IMR-90 (cell line): ENCODE measurements around the gene TMC8. TPM values are rescaled to one million over a fixed set of nuclear protein-coding genes. Genes with fewer than 3 reads are reported as not detected.

ENCODE experiments used
- ATAC-seq: fragments of 200-7000 bp; cut with Tn5 transposase; 2 replicates; pipeline ENCODE4 v1.9.1; 2020; ENCODE audit warnings: low read depth, mild to moderate bottlenecking, moderate library complexity
- BruUV-seq: library from RNA; stranded (reverse); fragments of 400-500 nt; replicated peaks from 2 replicates; lab custom pipeline; 2021; lab: Mats Ljungman, UMichigan
- CTCF ChIA-PET: fragments of 300-600 bp; formaldehyde crosslinking; extraction: SDS; loops from one replicate; lab custom pipeline; 2021; ENCODE audit warnings: antibody characterized with exemption; lab: Yijun Ruan, JAX
- POLR2A ChIA-PET: fragments of 300-600 bp; sonication (Branson Sonifier 250); formaldehyde crosslinking; loops from one replicate; lab custom pipeline; 2022; ENCODE audit warnings: antibody characterized with exemption; ENCODE audit not compliant: unreplicated experiment; lab: Charles Lee
- DNase-seq: peaks from one replicate; pipeline ENCODE4 v3.0.0; 2013
- H2AFZ ChIP-seq: replicated peaks from 2 replicates; pipeline ENCODE3; 2013; ENCODE audit warnings: low read length, mild to moderate bottlenecking; ENCODE audit not compliant: poor library complexity
- H2AK5ac ChIP-seq: 2 replicates; pipeline ENCODE4 v1.6.1; 2013; ENCODE audit warnings: low read depth, low read length, inconsistent platforms
- H2AK9ac ChIP-seq: replicated peaks from 2 replicates; pipeline ENCODE3; 2013; ENCODE audit warnings: mild to moderate bottlenecking, low read depth, low read length, moderate library complexity; ENCODE audit not compliant: poor library complexity
- H2BK120ac ChIP-seq: 2 replicates; pipeline ENCODE4 v1.6.1; 2013; ENCODE audit warnings: low read depth, low read length, inconsistent platforms
- H2BK15ac ChIP-seq: 3 replicates; pipeline ENCODE4 v1.6.1; 2013; ENCODE audit warnings: low read depth, low read length, inconsistent platforms
- H2BK20ac ChIP-seq: 2 replicates; pipeline ENCODE4 v1.6.1; 2013; ENCODE audit warnings: low read depth, mild to moderate bottlenecking, inconsistent platforms, low read length, moderate library complexity
- H2BK5ac ChIP-seq: 2 replicates; pipeline ENCODE4 v1.6.1; 2013; ENCODE audit warnings: mild to moderate bottlenecking, low read depth, low read length, inconsistent platforms; ENCODE audit not compliant: poor library complexity, severe bottlenecking
- H3K14ac ChIP-seq: replicated peaks from 2 replicates; pipeline ENCODE4 v1.6.1; 2013; ENCODE audit warnings: low read depth, low read length, inconsistent platforms
- H3K18ac ChIP-seq: 2 replicates; pipeline ENCODE4 v1.6.1; 2013; ENCODE audit warnings: low read depth, low read length, control low read depth
- H3K23ac ChIP-seq: 2 replicates; pipeline ENCODE4 v1.6.1; 2013; ENCODE audit warnings: low read depth, low read length, inconsistent platforms
- H3K27ac ChIP-seq: 2 replicates; pipeline ENCODE4 v1.5.1; 2013; ENCODE audit warnings: mild to moderate bottlenecking, control low read depth, low read length; ENCODE audit not compliant: insufficient read depth
- H3K27me3 ChIP-seq: 2 replicates; pipeline ENCODE4 v1.6.1; 2013; ENCODE audit warnings: low read length; ENCODE audit not compliant: control insufficient read depth, insufficient read depth
- H3K36me3 ChIP-seq: 2 replicates; pipeline ENCODE4 v1.6.1; 2013; ENCODE audit warnings: low read length, mixed read lengths; ENCODE audit not compliant: control insufficient read depth, insufficient read depth
- H3K4ac ChIP-seq: 2 replicates; pipeline ENCODE4 v1.6.1; 2013; ENCODE audit warnings: low read depth, low read length, inconsistent platforms
- H3K4me1 ChIP-seq: 2 replicates; pipeline ENCODE4 v1.6.1; 2013; ENCODE audit warnings: low read length, mixed read lengths; ENCODE audit not compliant: control insufficient read depth, insufficient read depth
- H3K4me2 ChIP-seq: 2 replicates; pipeline ENCODE4 v1.6.1; 2013; ENCODE audit warnings: low read depth, mild to moderate bottlenecking, control low read depth, low read length, moderate library complexity
- H3K4me3 ChIP-seq: 2 replicates; pipeline ENCODE4 v1.5.1; 2013; ENCODE audit warnings: low read depth, mild to moderate bottlenecking, control low read depth, low read length, moderate library complexity; ENCODE audit not compliant: insufficient read depth
- H3K56ac ChIP-seq: 2 replicates; pipeline ENCODE4 v1.6.1; 2013; ENCODE audit warnings: low read length, inconsistent platforms; ENCODE audit not compliant: insufficient read depth; ENCODE audit errors: extremely low read depth
- H3K79me1 ChIP-seq, 2 experiments: 2 replicates each; pipeline ENCODE4 v1.6.1; 2013; ENCODE audit warnings: low read length in 2 of 2, inconsistent platforms in 1 of 2, low read depth in 1 of 2
- H3K9ac ChIP-seq: 2 replicates; pipeline ENCODE4 v1.6.1; 2013; ENCODE audit warnings: low read depth, low read length, control low read depth
- H3K9me1 ChIP-seq: 2 replicates; pipeline ENCODE4 v1.6.1; 2013; ENCODE audit warnings: low read length, inconsistent platforms; ENCODE audit not compliant: insufficient read depth
- H3K9me3 ChIP-seq: 2 replicates; pipeline ENCODE4 v1.6.1; 2013; ENCODE audit warnings: low read length; ENCODE audit not compliant: control insufficient read depth, insufficient read depth
- H4K20me1 ChIP-seq: 2 replicates; pipeline ENCODE4 v1.6.1; 2013; ENCODE audit warnings: low read length, inconsistent platforms; ENCODE audit not compliant: insufficient read depth
- H4K5ac ChIP-seq: 2 replicates; pipeline ENCODE4 v1.6.1; 2013; ENCODE audit warnings: mild to moderate bottlenecking, low read depth, low read length, control low read depth
- H4K8ac ChIP-seq, 2 experiments: 2 replicates each; pipeline ENCODE4 v1.6.1; 2013; ENCODE audit warnings: low read depth in 2 of 2, low read length in 2 of 2, control low read depth in 1 of 2, inconsistent platforms in 1 of 2
- H4K91ac ChIP-seq: 2 replicates; pipeline ENCODE4 v1.6.1; 2013; ENCODE audit warnings: low read depth, low read length, inconsistent platforms; ENCODE audit not compliant: insufficient read depth
- CEBPB ChIP-seq: IDR thresholded peaks from 2 replicates; pipeline ENCODE4 v1.6.1; 2012; ENCODE audit warnings: low read depth, low read length, improper control_type of control experiment
- CHD1 ChIP-seq: IDR thresholded peaks from 2 replicates; pipeline ENCODE4 v1.6.1; 2012; ENCODE audit warnings: low read depth, low read length, improper control_type of control experiment
- MAFK ChIP-seq: IDR thresholded peaks from 2 replicates; pipeline ENCODE4 v1.6.1; 2012; ENCODE audit warnings: low read depth, low read length, improper control_type of control experiment
- MXI1 ChIP-seq: IDR thresholded peaks from 2 replicates; pipeline ENCODE4 v1.6.1; 2012; ENCODE audit warnings: low read depth, mild to moderate bottlenecking, low read length, moderate library complexity, borderline replicate concordance
- NFE2L2 ChIP-seq: fragments of 150-350 bp; IDR thresholded peaks from 2 replicates; pipeline ENCODE4 v1.6.1; 2016; ENCODE audit warnings: low read depth, mild to moderate bottlenecking, low read length
- POLR2A ChIP-seq: IDR thresholded peaks from 2 replicates; pipeline ENCODE4 v1.6.1; 2012; ENCODE audit warnings: mild to moderate bottlenecking, low read depth, low read length
- RAD21 ChIP-seq: IDR thresholded peaks from 2 replicates; pipeline ENCODE4 v1.6.1; 2012; ENCODE audit warnings: low read length, improper control_type of control experiment
- RCOR1 ChIP-seq: IDR thresholded peaks from 2 replicates; pipeline ENCODE4 v1.6.1; 2012; ENCODE audit warnings: mild to moderate bottlenecking, low read length, improper control_type of control experiment; ENCODE audit not compliant: insufficient replicate concordance
- WGBS, 2 experiments: methylation state at CpG; one replicate each; pipeline versions ENCODE4 v1.1.5 to v1.1.7; 2013; ENCODE audit warnings: missing lambda C conversion rate in 2 of 2; ENCODE audit not compliant: insufficient read length in 1 of 2; ENCODE audit errors: extremely low coverage in 2 of 2; 5-methylcytosine and 5-hydroxymethylcytosine counted together
- dilution Hi-C: fragments of 300-500 bp; cut with HindIII; formaldehyde crosslinking; loops from one replicate; pipeline ENCODE4 v1.14.3; 2018; ENCODE audit warnings: low sequenced_read_pairs; ENCODE audit not compliant: unreplicated experiment
- in situ Hi-C: fragments of 300-500 bp; cut with MboI; formaldehyde crosslinking; loops from 3 replicates; pipeline ENCODE4 v1.14.3; 2019; ENCODE audit warnings: low sequenced_read_pairs, inconsistent platforms, mixed read lengths
- intact Hi-C: fragments of 100-400 bp; cut with micrococcal nuclease; formaldehyde crosslinking; loops from 2 replicates; pipeline ENCODE4 v1.10.0; 2022
- polyA plus RNA-seq, 3 experiments: library from polyadenylated mRNA; depleted of rRNA; stranded (reverse); fragments of >200 nt; gene quantifications; 2 replicates each; pipeline ENCODE4 v1.2.3, GENCODE V29; 2012; ENCODE audit warnings: low replicate concordance in 1 of 3
- total RNA-seq: library from RNA; depleted of rRNA; stranded (reverse); fragments of >200 nt; gene quantifications from 2 replicates; pipeline ENCODE4 v1.2.3, GENCODE V29; 2012
- TF ChIP-seq, protein P1 (sequence below): fragments of 150-350 bp; IDR thresholded peaks from 2 replicates; pipeline ENCODE4 v1.6.1; 2016; ENCODE audit warnings: low read depth, mild to moderate bottlenecking, low read length, moderate library complexity, borderline replicate concordance
- TF ChIP-seq, protein P2 (sequence below): fragments of 150-350 bp; IDR thresholded peaks from 2 replicates; pipeline ENCODE4 v1.6.1; 2017; ENCODE audit warnings: mild to moderate bottlenecking, antibody characterized with exemption, low read length, low read depth

The TMC8 gene
- total and polyA plus RNA-seq, 2 of the 4 experiments (the other 2 are of a cell fraction): not detected

DNA sequence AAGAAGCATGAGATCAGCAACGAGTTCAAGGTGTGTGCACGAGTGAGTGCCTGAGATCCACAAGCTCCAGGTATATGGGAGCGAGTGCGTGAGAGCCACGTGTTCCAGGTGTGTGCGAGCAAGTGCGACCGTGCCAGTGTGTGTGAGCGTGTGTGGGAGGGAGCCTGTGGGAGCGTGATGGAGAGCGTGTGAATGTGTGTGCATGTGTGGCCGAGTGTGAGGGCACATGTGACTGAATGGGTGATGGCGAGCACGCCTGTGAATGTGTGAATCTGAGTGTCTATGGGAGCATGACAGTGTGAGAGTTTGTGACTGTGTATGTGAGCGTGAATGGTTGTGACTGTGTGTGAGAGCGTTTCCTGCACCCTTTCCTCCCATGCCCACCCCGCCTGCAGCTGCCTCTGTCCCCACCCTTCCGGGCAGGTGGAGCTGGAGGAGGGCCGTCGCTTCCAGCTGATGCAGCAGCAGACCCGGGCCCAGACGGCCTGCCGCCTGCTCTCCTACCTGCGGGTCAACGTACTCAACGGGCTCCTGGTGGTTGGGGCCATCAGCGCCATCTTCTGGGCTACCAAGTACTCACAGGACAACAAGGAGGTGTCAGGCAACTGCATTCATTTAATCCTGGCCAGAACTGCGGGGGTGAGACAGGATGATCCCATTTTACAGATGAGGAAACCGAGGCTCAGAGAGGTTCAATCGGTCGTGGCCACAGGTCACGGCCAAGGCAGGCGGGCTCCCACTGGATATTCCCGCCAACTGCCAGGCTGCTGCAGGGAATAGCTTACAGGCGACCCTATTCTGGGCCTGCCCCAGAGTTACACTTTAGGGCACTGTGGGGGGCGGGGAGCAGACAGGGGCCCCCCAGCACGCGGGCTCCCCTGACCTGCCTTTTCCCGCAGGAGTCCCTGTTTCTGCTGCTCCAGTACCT, 3.7 kb downstream of the TMC8 start (continued):
- TF ChIP-seq RCOR1: no peak
- no peak for TF ChIP-seq POLR2A

DNA sequence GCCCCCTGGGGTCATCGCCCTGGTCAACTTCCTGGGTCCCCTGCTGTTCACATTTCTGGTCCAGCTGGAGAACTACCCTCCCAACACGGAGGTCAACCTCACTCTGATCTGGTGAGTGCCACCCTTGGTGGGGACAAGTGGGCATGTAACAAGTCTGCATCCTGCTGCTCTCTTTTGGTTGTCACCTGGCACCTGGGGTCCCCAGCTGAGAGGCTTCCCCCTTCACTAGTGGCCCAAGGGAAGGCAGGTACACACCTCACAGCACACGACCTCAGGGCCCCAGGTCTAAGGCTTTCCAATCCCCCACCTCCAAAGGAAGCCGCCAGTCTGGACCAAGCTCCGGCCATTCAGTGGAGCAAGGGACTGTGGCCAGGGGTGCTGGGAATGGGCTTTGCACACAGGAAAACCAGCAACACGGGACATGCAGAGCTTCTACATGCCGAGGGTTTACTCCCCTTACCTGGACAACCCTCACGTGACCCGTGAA, 4.4 kb downstream of the TMC8 start:
- Histone ChIP-seq H2AK9ac (peak overlapping the region; percentile 28), H3K9me1 (no peaks in the 10 kb centered on the region), H2AFZ (no peak overlapping the region), H3K9ac (no peak overlapping the region), H2AK5ac (no peak overlapping the region), H4K8ac (no peak overlapping the region), H3K9me3 (no peaks in the 10 kb centered on the region), H3K18ac (no peak overlapping the region), H3K4ac (no peak overlapping the region), H2BK15ac (no peak overlapping the region), H3K4me2 (no peak overlapping the region), H2BK5ac (no peak overlapping the region), H4K91ac (no peak overlapping the region), H3K36me3 (no peaks in the 10 kb centered on the region), H3K4me3 (no peak overlapping the region), H3K14ac (no peak overlapping the region), H3K27me3 (peaks cover 56% of the 10 kb centered on the region), H3K23ac (no peak overlapping the region), H3K79me1 (no peaks in the 10 kb centered on the region), H2BK20ac (no peak overlapping the region), H3K4me1 (no peaks in the 10 kb centered on the region), H3K27ac (no peak overlapping the region), H4K5ac (no peak overlapping the region), H2BK120ac (no peak overlapping the region), H4K20me1 (no peaks in the 10 kb centered on the region; the same call in 1 of the 2 replicates), H3K56ac (no peak overlapping the region)
- no TSS peak for BruUV-seq
- 60% methylated on average over 2 of the region's 9 CpGs; no CpG with 5 or more reads in 1 of the 2 experiments for WGBS, 2 experiments
- ChIA-PET CTCF (no interaction called here), POLR2A (no interaction called here)
- TF ChIP-seq NFE2L2: no peak
- TF ChIP-seq MXI1: no peak
- TF ChIP-seq RCOR1: no peak
- TF ChIP-seq, protein P1, sequence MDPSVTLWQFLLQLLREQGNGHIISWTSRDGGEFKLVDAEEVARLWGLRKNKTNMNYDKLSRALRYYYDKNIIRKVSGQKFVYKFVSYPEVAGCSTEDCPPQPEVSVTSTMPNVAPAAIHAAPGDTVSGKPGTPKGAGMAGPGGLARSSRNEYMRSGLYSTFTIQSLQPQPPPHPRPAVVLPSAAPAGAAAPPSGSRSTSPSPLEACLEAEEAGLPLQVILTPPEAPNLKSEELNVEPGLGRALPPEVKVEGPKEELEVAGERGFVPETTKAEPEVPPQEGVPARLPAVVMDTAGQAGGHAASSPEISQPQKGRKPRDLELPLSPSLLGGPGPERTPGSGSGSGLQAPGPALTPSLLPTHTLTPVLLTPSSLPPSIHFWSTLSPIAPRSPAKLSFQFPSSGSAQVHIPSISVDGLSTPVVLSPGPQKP: no peak
- TF ChIP-seq, protein P2, sequence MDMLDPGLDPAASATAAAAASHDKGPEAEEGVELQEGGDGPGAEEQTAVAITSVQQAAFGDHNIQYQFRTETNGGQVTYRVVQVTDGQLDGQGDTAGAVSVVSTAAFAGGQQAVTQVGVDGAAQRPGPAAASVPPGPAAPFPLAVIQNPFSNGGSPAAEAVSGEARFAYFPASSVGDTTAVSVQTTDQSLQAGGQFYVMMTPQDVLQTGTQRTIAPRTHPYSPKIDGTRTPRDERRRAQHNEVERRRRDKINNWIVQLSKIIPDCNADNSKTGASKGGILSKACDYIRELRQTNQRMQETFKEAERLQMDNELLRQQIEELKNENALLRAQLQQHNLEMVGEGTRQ: no peak
- TF ChIP-seq CEBPB: no peak
- TF ChIP-seq RAD21: no peak
- TF ChIP-seq CHD1: no peak
- no peak for TF ChIP-seq MAFK
- dilution Hi-C loops: no loop called here
- no peak for ATAC-seq
- DNase-seq: no peak
- intact Hi-C loops: loop anchor here (1.0 kb wide), 1 partner anchor 52 kb away; the partner anchor contains the start of genes AFMID and TK1
- in situ Hi-C loops: no loop called here
